ENCODE results near the gene PMM2.

The PMM2 gene

GRCh38 chr16:8892101-8892575 lies 94.5 kb downstream of the PMM2 start:
- Histone ChIP-seq H3K4me3 (ENCODE audit: low read depth, low read length) (no peak overlapping the region), H3K36me3 (replicated peaks) (peaks cover 55% of the 10 kb centered on the region), H3K27ac (peak overlapping the region; percentile 61), H3K27me3 (replicated peaks) (no peaks in the 10 kb centered on the region)
- in situ Hi-C loops (cut with HindIII; ENCODE audit: low pct_ligation_motif_present, low sequenced_read_pairs), result no loop called here
- TF ChIP-seq CTCF (IDR thresholded peaks at IDR 0.05; ENCODE audit: low read depth, low read length, missing control alignments), result no peak
- DNase-seq, result no peak

GRCh38 chr16:8893426-8893825 lies 95.8 kb downstream of the PMM2 start:
- Histone ChIP-seq H3K27ac (no peak overlapping the region), H3K36me3 (replicated peaks) (peaks cover 61% of the 10 kb centered on the region), H3K4me3 (ENCODE audit: low read depth, low read length) (no peak overlapping the region), H3K27me3 (replicated peaks) (no peaks in the 10 kb centered on the region)
- in situ Hi-C loops (cut with HindIII; ENCODE audit: low pct_ligation_motif_present, low sequenced_read_pairs), result no loop called here
- no peak for TF ChIP-seq CTCF (IDR thresholded peaks at IDR 0.05; ENCODE audit: low read depth, low read length, missing control alignments)
- no peak for DNase-seq

GRCh38 chr16:8893976-8894690 lies 96.5 kb downstream of the PMM2 start:
- Histone ChIP-seq H3K4me3 (ENCODE audit: low read depth, low read length) (no peak overlapping the region), H3K27me3 (replicated peaks) (no peaks in the 10 kb centered on the region), H3K27ac (no peak overlapping the region), H3K36me3 (replicated peaks) (peaks cover 69% of the 10 kb centered on the region)
- in situ Hi-C loops (cut with HindIII; ENCODE audit: low pct_ligation_motif_present, low sequenced_read_pairs), result no loop called here
- no peak for TF ChIP-seq CTCF (IDR thresholded peaks at IDR 0.05; ENCODE audit: low read depth, low read length, missing control alignments)
- no peak for DNase-seq

- in situ Hi-C loops (cut with HindIII; ENCODE audit: low pct_ligation_motif_present, low sequenced_read_pairs), result no loop called here
- Histone ChIP-seq H3K27me3 (replicated peaks) (no peaks in the 10 kb centered on the region), H3K27ac (no peak overlapping the region), H3K4me3 (ENCODE audit: low read depth, low read length) (no peak overlapping the region), H3K36me3 (replicated peaks) (peaks cover 76% of the 10 kb centered on the region)
- no peak for TF ChIP-seq CTCF (IDR thresholded peaks at IDR 0.05; ENCODE audit: low read depth, low read length, missing control alignments)
- DNase-seq, result no peak
Measured at GRCh38 chr16:8894736-8895334, 97.2 kb downstream of the PMM2 start.

- Histone ChIP-seq H3K36me3 (replicated peaks) (peaks cover 87% of the 10 kb centered on the region), H3K4me3 (ENCODE audit: low read depth, low read length) (no peak overlapping the region), H3K27me3 (replicated peaks) (no peaks in the 10 kb centered on the region), H3K27ac (no peak overlapping the region)
- in situ Hi-C loops (cut with HindIII; ENCODE audit: low pct_ligation_motif_present, low sequenced_read_pairs), result no loop called here
- no peak for TF ChIP-seq CTCF (IDR thresholded peaks at IDR 0.05; ENCODE audit: low read depth, low read length, missing control alignments)
- no peak for DNase-seq
Measured at GRCh38 chr16:8898660-8899318, 101.2 kb downstream of the PMM2 start.
